CD4-positive, alpha-beta memory T cell (primary cell): ENCODE results near the gene COG1. TPM values are rescaled to one million over a fixed set of nuclear protein-coding genes. Genes with fewer than 3 reads are reported as not detected.

Source experiments
- CTCF ChIA-PET: fragments of 350-600 bp; sonication (Branson Sonifier 250); formaldehyde crosslinking; loops from one replicate; lab custom pipeline; 2021; ENCODE audit warnings: inconsistent platforms; ENCODE audit not compliant: partially characterized antibody; lab: Charles Lee
- POLR2A ChIA-PET: fragments of 350-600 bp; sonication (Branson Sonifier 250); formaldehyde crosslinking; loops from one replicate; lab custom pipeline; 2021; ENCODE audit not compliant: partially characterized antibody; lab: Charles Lee
- DNase-seq, 5 donors: peaks; one replicate each; pipeline versions ENCODE4 v3.0.0 to v3.0.0-alpha.2; 2020 to 2022; ENCODE audit warnings: mixed read lengths in 1 of 5
- H3K27ac ChIP-seq: one replicate; pipeline ENCODE4 v1.7.0; 2013; ENCODE audit warnings: low read depth, low read length
- H3K27me3 ChIP-seq: 2 replicates; pipeline ENCODE4 v1.7.0; 2013; ENCODE audit warnings: mild to moderate bottlenecking, low read length, moderate library complexity; ENCODE audit not compliant: insufficient read depth
- H3K36me3 ChIP-seq: 2 replicates; pipeline ENCODE4 v1.7.0; 2013; ENCODE audit warnings: mild to moderate bottlenecking, low read length, moderate library complexity; ENCODE audit not compliant: insufficient read depth
- H3K4me1 ChIP-seq: 2 replicates; pipeline ENCODE4 v1.7.0; 2013; ENCODE audit warnings: mild to moderate bottlenecking, low read length, moderate library complexity; ENCODE audit not compliant: insufficient read depth
- H3K4me3 ChIP-seq, 2 donors: one replicate each; pipeline ENCODE4 v1.7.0; 2013; ENCODE audit warnings: low read length in 2 of 2, mild to moderate bottlenecking in 1 of 2
- H3K9me3 ChIP-seq, 2 donors: one replicate each; pipeline ENCODE4 v1.7.0; 2013; ENCODE audit warnings: low read length in 2 of 2, control low read depth in 1 of 2; ENCODE audit not compliant: control insufficient read depth in 1 of 2
- H3K27ac Mint-ChIP-seq, 7 donors: one replicate each; pipeline ENCODE4 v1.8.0; 2020 to 2021; ENCODE audit warnings: mixed read lengths in 7 of 7, mild to moderate bottlenecking in 6 of 7, inconsistent platforms in 3 of 7, moderate library complexity in 3 of 7
- H3K27me3 Mint-ChIP-seq, 2 donors: one replicate each; pipeline ENCODE4 v1.8.0; 2020 to 2021; ENCODE audit warnings: mixed read lengths in 2 of 2
- H3K36me3 Mint-ChIP-seq, 2 donors: one replicate each; pipeline ENCODE4 v1.8.0; 2020 to 2021; ENCODE audit warnings: mixed read lengths in 2 of 2, inconsistent platforms in 1 of 2, mild to moderate bottlenecking in 1 of 2
- H3K4me1 Mint-ChIP-seq, 4 donors: one replicate each; pipeline ENCODE4 v1.8.0; 2020 to 2021; ENCODE audit warnings: mixed read lengths in 4 of 4, mild to moderate bottlenecking in 1 of 4
- H3K4me3 Mint-ChIP-seq, 8 donors: one replicate each; pipeline ENCODE4 v1.8.0; 2020 to 2021; ENCODE audit warnings: mixed read lengths in 8 of 8, mild to moderate bottlenecking in 7 of 8, moderate library complexity in 6 of 8, inconsistent platforms in 3 of 8
- H3K9me3 Mint-ChIP-seq, 8 donors: one replicate each; pipeline ENCODE4 v1.8.0; 2020 to 2021; ENCODE audit warnings: mixed read lengths in 8 of 8, mild to moderate bottlenecking in 5 of 8, inconsistent platforms in 3 of 8, moderate library complexity in 1 of 8
- intact Hi-C: fragments of 100-400 bp; cut with micrococcal nuclease; formaldehyde crosslinking; loops from one replicate; pipeline ENCODE4 v1.15.1; 2023
- polyA plus RNA-seq, 2 donors: library from polyadenylated mRNA; unstranded; fragments of 300-500 nt; fragmentation: Illumina TruSeq; gene quantifications; one replicate each; pipeline ENCODE4 v1.2.3, GENCODE V29; 2021
- total RNA-seq, 2 experiments: library from RNA; stranded (reverse); gene quantifications; one replicate each; pipeline ENCODE4 v1.2.3, GENCODE V29; 2021

The COG1 gene
- total and polyA plus RNA-seq, 4 experiments from 2014 or later, result 13.1 to 81.6 (median 57.1) TPM

GRCh38 chr17:73215447-73215846 lies 22.6 kb downstream of the COG1 start:
- Histone ChIP-seq H3K9me3 (no peaks in the 10 kb centered on the region), H3K4me3 (no peak overlapping the region), H3K4me1 (peaks cover 21% of the 10 kb centered on the region), H3K27ac (no peak overlapping the region), H3K27me3 (no peaks in the 10 kb centered on the region), H3K36me3 (peaks cover 6% of the 10 kb centered on the region)
- no peak overlapping the region for H3K4me3 Mint-ChIP-seq
- peak overlapping the region; percentile 20 to 87 (median 67) for H3K27ac Mint-ChIP-seq
- CTCF ChIA-PET, result interaction anchor here (1.0 to 3.5 kb wide), 4 partner anchors 12 to 490 kb away, joined by 3 to 14 read pairs (median 4); a partner anchor contains a TSS
- H3K4me1 Mint-ChIP-seq, result peaks cover 23 to 50% (median 37%) of the 10 kb centered on the region in 4 donors
- H3K9me3 Mint-ChIP-seq, result no peaks in the 10 kb centered on the region
- intact Hi-C loops, result no loop called here
- peaks cover 12 to 41% of the 10 kb centered on the region in 2 donors for H3K36me3 Mint-ChIP-seq
- no peak for DNase-seq
- H3K27me3 Mint-ChIP-seq, result no peaks in the 10 kb centered on the region
- POLR2A ChIA-PET, result interaction anchor here (3.2 kb wide), 1 partner anchor 17 kb away, joined by 15 read pairs; a partner anchor contains a TSS

GRCh38 chr17:73223626-73224230 lies 30.9 kb downstream of the COG1 start:
- POLR2A ChIA-PET, result no interaction called here
- peak overlapping the region in 4 of 7 donors; percentile 19 to 65 (median 61) for H3K27ac Mint-ChIP-seq
- DNase-seq, result no peak
- CTCF ChIA-PET, result no interaction called here
- H3K36me3 ChIP-seq, result no peaks in the 10 kb centered on the region
- peaks cover 30 to 44% (median 36%) of the 10 kb centered on the region in 4 donors for H3K4me1 Mint-ChIP-seq
- no peaks in the 10 kb centered on the region for H3K9me3 Mint-ChIP-seq
- H3K36me3 Mint-ChIP-seq, result peaks cover 8 to 16% of the 10 kb centered on the region in 2 donors
- no peaks in the 10 kb centered on the region for H3K27me3 Mint-ChIP-seq
- no peak overlapping the region for H3K4me3 Mint-ChIP-seq
- intact Hi-C loops, result no loop called here
- peaks cover 36% of the 10 kb centered on the region for H3K4me1 ChIP-seq
- H3K27ac ChIP-seq, result no peak overlapping the region
- H3K9me3 ChIP-seq, result no peaks in the 10 kb centered on the region
- H3K27me3 ChIP-seq, result no peaks in the 10 kb centered on the region
- H3K4me3 ChIP-seq, result no peak overlapping the region

- Mint-ChIP-seq H3K4me1 (peaks cover 34 to 49% (median 41%) of the 10 kb centered on the region in 4 donors), H3K27ac (no peak overlapping the region)
- intact Hi-C loops, result no loop called here
Observed at GRCh38 chr17:73224237-73224636, 31.4 kb downstream of the COG1 start.

GRCh38 chr17:73224663-73225305 lies 31.9 kb downstream of the COG1 start:
- Histone ChIP-seq H3K9me3 (no peaks in the 10 kb centered on the region), H3K27ac (no peak overlapping the region), H3K36me3 (no peaks in the 10 kb centered on the region), H3K27me3 (no peaks in the 10 kb centered on the region), H3K4me3 (no peak overlapping the region), H3K4me1 (peaks cover 46% of the 10 kb centered on the region)
- Mint-ChIP-seq H3K4me3 (peak overlapping the region in 2 of 8 donors; percentile 2 to 52), H3K9me3 (no peaks in the 10 kb centered on the region), H3K27me3 (no peaks in the 10 kb centered on the region), H3K4me1 (peaks cover 37 to 53% (median 45%) of the 10 kb centered on the region in 4 donors), H3K27ac (peak overlapping the region in 6 of 7 donors; percentile 15 to 72 (median 36)), H3K36me3 (peaks cover 8 to 14% of the 10 kb centered on the region in 2 donors)
- no peak for DNase-seq
- POLR2A ChIA-PET, result no interaction called here
- CTCF ChIA-PET, result no interaction called here
- intact Hi-C loops, result no loop called here

More at GRCh38 chr17:73224237-73224636, 31.4 kb downstream of the COG1 start:
- ChIA-PET POLR2A (no interaction called here), CTCF (no interaction called here)
- Histone ChIP-seq H3K36me3 (no peaks in the 10 kb centered on the region), H3K27ac (no peak overlapping the region), H3K27me3 (no peaks in the 10 kb centered on the region), H3K4me3 (no peak overlapping the region), H3K4me1 (peaks cover 41% of the 10 kb centered on the region), H3K9me3 (no peaks in the 10 kb centered on the region)
- DNase-seq, result no peak
- H3K36me3 Mint-ChIP-seq, result peaks cover 8 to 14% of the 10 kb centered on the region in 2 donors
- H3K9me3 Mint-ChIP-seq, result no peaks in the 10 kb centered on the region
- H3K27me3 Mint-ChIP-seq, result no peaks in the 10 kb centered on the region
- no peak overlapping the region for H3K4me3 Mint-ChIP-seq

- H3K9me3 ChIP-seq, result no peaks in the 10 kb centered on the region
- no peaks in the 10 kb centered on the region for H3K27me3 ChIP-seq
- peak overlapping the region in 6 of 7 donors; percentile 37 to 78 (median 60) for H3K27ac Mint-ChIP-seq
- CTCF ChIA-PET, result interaction anchor here (1.4 to 3.6 kb wide), 3 partner anchors 9 to 501 kb away, joined by 4 to 19 read pairs (median 6); no protein-coding TSS in a partner anchor
- H3K36me3 ChIP-seq, result no peaks in the 10 kb centered on the region
- no peak overlapping the region for H3K4me3 ChIP-seq
- H3K4me3 Mint-ChIP-seq, result peak overlapping the region in 5 of 8 donors; percentile 31 to 82 (median 67)
- peak overlapping the region; percentile 5 for H3K27ac ChIP-seq
- POLR2A ChIA-PET, result interaction anchor here (0.6 to 1.1 kb wide), 2 partner anchors 9 to 23 kb away, joined by 3 read pairs; no protein-coding TSS in a partner anchor
- H3K4me1 ChIP-seq, result peaks cover 63% of the 10 kb centered on the region
- intact Hi-C loops, result no loop called here
- no peaks in the 10 kb centered on the region for H3K27me3 Mint-ChIP-seq
- peaks cover 8 to 20% of the 10 kb centered on the region in 2 donors for H3K36me3 Mint-ChIP-seq
- peaks cover 49 to 71% (median 61%) of the 10 kb centered on the region in 4 donors for H3K4me1 Mint-ChIP-seq
- DNase-seq, result no peak
- no peaks in the 10 kb centered on the region for H3K9me3 Mint-ChIP-seq
Observed at GRCh38 chr17:73226556-73227172, 33.8 kb downstream of the COG1 start.

GRCh38 chr17:73227379-73227778 lies 34.5 kb downstream of the COG1 start:
- H3K4me3 Mint-ChIP-seq, result peak overlapping the region in 7 of 8 donors; percentile 18 to 82 (median 67)
- H3K27ac ChIP-seq, result peak overlapping the region; percentile 5
- no peaks in the 10 kb centered on the region for H3K27me3 ChIP-seq
- ChIA-PET CTCF (interaction anchor here (1.9 to 3.6 kb wide), 4 partner anchors 11 to 501 kb away, joined by 6 to 19 read pairs (median 8); no protein-coding TSS in a partner anchor), POLR2A (interaction anchor here (0.6 to 1.4 kb wide), 5 partner anchors 8 to 508 kb away, joined by 3 to 5 read pairs (median 4); partner anchors contain the start of gene COG1)
- H3K27ac Mint-ChIP-seq, result peak overlapping the region in 6 of 7 donors; percentile 29 to 93 (median 67)
- peaks cover 8 to 23% of the 10 kb centered on the region in 2 donors for H3K36me3 Mint-ChIP-seq
- H3K9me3 Mint-ChIP-seq, result no peaks in the 10 kb centered on the region
- H3K4me1 ChIP-seq, result peaks cover 63% of the 10 kb centered on the region
- no peak for DNase-seq
- intact Hi-C loops, result no loop called here
- no peaks in the 10 kb centered on the region for H3K9me3 ChIP-seq
- no peaks in the 10 kb centered on the region for H3K36me3 ChIP-seq
- H3K27me3 Mint-ChIP-seq, result no peaks in the 10 kb centered on the region
- H3K4me1 Mint-ChIP-seq, result peaks cover 49 to 71% (median 63%) of the 10 kb centered on the region in 4 donors
- H3K4me3 ChIP-seq, result peak overlapping the region in 1 of 2 donors; percentile 0
